ENCODE measurements around the gene PRTFDC1. TPM values are rescaled to one million over a fixed set of nuclear protein-coding genes. Genes with fewer than 3 reads are reported as not detected.
"Not testable (repeated sequence)": the region's sequence is repeated elsewhere in the genome, so short reads cannot be mapped to it uniquely, and the experiment has no call there.

Gene PRTFDC1
- total RNA-seq, 2 experiments from 2014 or later: 1.4 to 1.7 TPM

GRCh38 chr10:24849051-24849450, 103.4 kb downstream of the PRTFDC1 start:
- Mint-ChIP-seq H3K4me1 (peaks cover 5% of the 10 kb centered on the region), H3K9me3 (no peaks in the 10 kb centered on the region), H3K36me3 (ENCODE audit: low read depth) (no peaks in the 10 kb centered on the region), H3K4me3 (no peak overlapping the region), H3K27ac (no peak overlapping the region), H3K27me3 (peaks cover 2% of the 10 kb centered on the region)
- ChIA-PET POLR2A (no interaction called here), CTCF (interaction anchor here (1.8 kb wide), 1 partner anchor 232 kb away, joined by 8 read pairs; no protein-coding TSS in a partner anchor)
- DNase-seq: no peak

GRCh38 chr10:24848195-24848594, 104.2 kb downstream of the PRTFDC1 start:
- Mint-ChIP-seq H3K9me3 (no peaks in the 10 kb centered on the region), H3K36me3 (ENCODE audit: low read depth) (no peaks in the 10 kb centered on the region), H3K4me3 (no peak overlapping the region), H3K4me1 (peaks cover 5% of the 10 kb centered on the region), H3K27me3 (peaks cover 2% of the 10 kb centered on the region), H3K27ac (no peak overlapping the region)
- CTCF ChIA-PET: interaction anchor here (1.8 kb wide), 1 partner anchor 231 kb away, joined by 8 read pairs; no protein-coding TSS in a partner anchor
- POLR2A ChIA-PET: no interaction called here
- no peak for DNase-seq

DNA sequence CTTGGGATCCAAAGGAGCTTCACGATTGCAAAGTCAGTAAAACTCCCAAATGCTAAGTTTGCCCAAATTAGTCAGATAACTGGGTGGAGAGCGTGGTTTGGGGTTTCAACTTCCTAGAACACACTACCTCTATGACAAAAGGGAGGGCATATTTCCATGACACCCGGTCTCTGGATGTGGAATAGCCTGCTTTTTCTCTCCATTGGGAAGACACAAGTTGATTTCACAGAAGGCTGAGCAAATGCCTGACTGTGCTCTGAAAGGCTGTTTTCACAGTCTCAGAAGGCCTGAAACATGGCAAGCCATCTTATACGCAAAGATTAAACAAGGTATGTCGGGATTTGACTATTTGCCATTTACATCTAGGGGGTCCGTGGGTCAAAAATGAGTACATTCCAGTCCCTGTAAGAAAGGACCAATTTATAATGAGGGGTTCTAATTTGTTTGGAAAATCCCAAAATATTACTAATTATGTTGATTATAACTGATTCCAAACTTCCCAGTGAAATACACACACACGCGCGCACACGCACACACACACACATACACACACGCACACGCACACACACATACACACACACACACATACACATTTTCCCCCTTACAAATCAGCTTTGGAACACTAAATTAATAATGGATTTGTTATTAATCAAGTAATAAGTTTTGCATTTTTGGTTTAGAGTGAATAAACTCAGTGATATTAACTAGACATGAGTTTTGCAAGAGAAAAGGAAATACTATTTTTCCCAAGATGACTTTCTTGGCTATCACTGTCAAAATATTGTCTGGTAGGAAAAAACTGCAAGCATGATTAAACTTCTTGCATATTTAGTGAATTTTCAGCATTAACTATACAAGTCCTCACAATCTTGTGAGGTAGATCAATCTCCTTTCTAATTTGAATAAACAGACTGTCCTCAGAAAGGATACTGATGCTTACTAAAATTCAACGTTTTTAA, 105.0 kb downstream of the PRTFDC1 start:
- Mint-ChIP-seq H3K27ac (no peak overlapping the region), H3K9me3 (no peaks in the 10 kb centered on the region), H3K4me1 (peaks cover 5% of the 10 kb centered on the region), H3K27me3 (peaks cover 2% of the 10 kb centered on the region), H3K4me3 (no peak overlapping the region), H3K36me3 (ENCODE audit: low read depth) (no peaks in the 10 kb centered on the region)
- ChIA-PET CTCF (no interaction called here), POLR2A (no interaction called here)
- DNase-seq: no peak

DNA sequence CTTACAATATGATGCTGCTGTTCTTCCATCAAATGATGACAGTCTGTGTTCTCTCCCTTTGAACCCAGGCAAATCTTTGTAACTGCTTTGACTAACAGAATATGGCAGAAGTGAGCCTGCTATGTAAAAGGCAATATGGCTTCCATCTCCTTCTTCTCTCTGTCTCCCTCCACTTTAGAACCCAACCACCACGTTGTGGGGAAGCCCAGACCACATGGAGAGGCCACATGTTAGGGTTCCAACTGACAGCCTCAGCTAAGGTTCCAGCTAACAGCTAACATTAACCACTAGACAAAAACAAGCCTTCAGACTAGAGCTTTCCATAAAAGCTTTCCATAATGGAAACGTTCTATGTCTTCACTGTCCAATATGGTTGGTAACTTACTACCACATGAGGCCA, 107.7 kb downstream of the PRTFDC1 start:
- ChIA-PET CTCF (no interaction called here), POLR2A (no interaction called here)
- Mint-ChIP-seq H3K4me1 (peaks cover 2% of the 10 kb centered on the region), H3K36me3 (ENCODE audit: low read depth) (no peaks in the 10 kb centered on the region), H3K27ac (no peak overlapping the region), H3K9me3 (no peaks in the 10 kb centered on the region), H3K27me3 (no peaks in the 10 kb centered on the region), H3K4me3 (no peak overlapping the region)
- DNase-seq: no peak

GRCh38 chr10:24843256-24843655, 109.2 kb downstream of the PRTFDC1 start:
- no peak for DNase-seq
- Mint-ChIP-seq H3K27ac (no peak overlapping the region), H3K36me3 (ENCODE audit: low read depth) (no peaks in the 10 kb centered on the region), H3K4me3 (no peak overlapping the region), H3K4me1 (peaks cover 2% of the 10 kb centered on the region), H3K27me3 (no peaks in the 10 kb centered on the region), H3K9me3 (no peaks in the 10 kb centered on the region)
- ChIA-PET POLR2A (no interaction called here), CTCF (no interaction called here)

- Mint-ChIP-seq H3K4me3 (no peak overlapping the region), H3K4me1 (peaks cover 2% of the 10 kb centered on the region), H3K36me3 (ENCODE audit: low read depth) (no peaks in the 10 kb centered on the region), H3K27me3 (no peaks in the 10 kb centered on the region), H3K9me3 (no peaks in the 10 kb centered on the region), H3K27ac (no peak overlapping the region)
- DNase-seq: no peak
- CTCF ChIA-PET: no interaction called here
- POLR2A ChIA-PET: no interaction called here
Observed at GRCh38 chr10:24842856-24843255, 109.5 kb downstream of the PRTFDC1 start.

GRCh38 chr10:24841530-24841929, 110.9 kb downstream of the PRTFDC1 start:
- CTCF ChIA-PET: no interaction called here
- Mint-ChIP-seq H3K27ac (no peak overlapping the region), H3K36me3 (ENCODE audit: low read depth) (no peaks in the 10 kb centered on the region), H3K9me3 (no peaks in the 10 kb centered on the region), H3K4me1 (no peaks in the 10 kb centered on the region), H3K27me3 (no peaks in the 10 kb centered on the region), H3K4me3 (no peak overlapping the region)
- DNase-seq: no peak
- POLR2A ChIA-PET: no interaction called here

- Mint-ChIP-seq H3K9me3 (no peaks in the 10 kb centered on the region), H3K27me3 (no peaks in the 10 kb centered on the region), H3K4me3 (no peak overlapping the region), H3K27ac (no peak overlapping the region), H3K4me1 (no peaks in the 10 kb centered on the region), H3K36me3 (ENCODE audit: low read depth) (no peaks in the 10 kb centered on the region)
- DNase-seq: no peak
- ChIA-PET CTCF (no interaction called here), POLR2A (no interaction called here)
Observed at GRCh38 chr10:24840784-24841183, 111.6 kb downstream of the PRTFDC1 start.

GRCh38 chr10:24837781-24838180, 114.6 kb downstream of the PRTFDC1 start:
- POLR2A ChIA-PET, H3K27ac Mint-ChIP-seq, CTCF ChIA-PET: not testable (repeated sequence)

DNA sequence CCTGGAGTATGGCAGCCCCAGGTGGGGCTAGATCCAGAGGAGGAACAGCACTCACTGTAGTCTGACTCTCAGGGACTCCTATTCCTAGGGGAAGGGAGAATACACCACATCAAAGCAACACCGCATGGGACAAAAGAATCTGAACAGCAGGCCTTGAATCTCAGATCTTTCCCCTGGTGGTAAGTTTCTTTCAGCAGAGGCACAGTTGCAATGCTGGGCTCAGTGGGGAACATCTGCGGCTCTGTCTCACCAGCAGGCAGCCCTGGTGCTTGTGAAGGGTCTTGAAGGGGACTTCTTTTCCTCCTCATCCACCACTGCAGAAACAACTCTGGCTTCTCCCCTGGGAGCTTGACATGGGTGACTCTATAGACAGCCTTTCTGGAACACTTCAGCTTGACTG, 117.5 kb downstream of the PRTFDC1 start:
- no peaks in the 10 kb centered on the region for H3K4me1 Mint-ChIP-seq
- no peak overlapping the region for H3K4me3 Mint-ChIP-seq
- POLR2A ChIA-PET: no interaction called here
- no peak overlapping the region for H3K27ac Mint-ChIP-seq
- no peaks in the 10 kb centered on the region for H3K27me3 Mint-ChIP-seq
- CTCF ChIA-PET: no interaction called here
- no peak for DNase-seq
- H3K36me3 Mint-ChIP-seq (ENCODE audit: low read depth): peaks cover 2% of the 10 kb centered on the region
- H3K9me3 Mint-ChIP-seq: peaks cover 4% of the 10 kb centered on the region

More at GRCh38 chr10:24837781-24838180, 114.6 kb downstream of the PRTFDC1 start:
- DNase-seq; H3K4me1 Mint-ChIP-seq; H3K4me3 Mint-ChIP-seq; H3K36me3 Mint-ChIP-seq (ENCODE audit: low read depth); H3K9me3 Mint-ChIP-seq; H3K27me3 Mint-ChIP-seq: not testable (repeated sequence)

DNA sequence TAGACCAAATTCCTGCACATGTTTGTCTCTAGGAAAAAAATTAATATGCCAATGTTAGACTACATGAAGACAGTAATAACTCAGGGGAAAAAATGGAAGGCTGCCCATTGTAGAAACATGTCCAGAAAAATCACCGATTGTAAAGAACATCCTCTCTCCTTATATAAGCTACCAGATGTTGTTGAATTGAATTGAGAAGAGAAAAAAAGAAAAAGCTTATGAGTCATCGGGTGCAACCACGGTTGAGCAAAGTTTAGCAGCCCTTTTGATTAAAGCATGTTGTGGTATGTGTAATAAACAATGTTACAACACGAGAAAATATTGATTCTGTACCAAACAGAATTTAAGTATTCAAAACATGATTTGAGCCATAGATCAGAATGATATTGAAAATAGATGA, 126.4 kb downstream of the PRTFDC1 start:
- Mint-ChIP-seq H3K9me3 (no peaks in the 10 kb centered on the region), H3K27me3 (no peaks in the 10 kb centered on the region), H3K4me3 (peak overlapping the region; percentile 40), H3K27ac (no peak overlapping the region), H3K36me3 (ENCODE audit: low read depth) (peaks cover 3% of the 10 kb centered on the region), H3K4me1 (peaks cover 24% of the 10 kb centered on the region)
- CTCF ChIA-PET: no interaction called here
- POLR2A ChIA-PET: no interaction called here
- no peak for DNase-seq

DNA sequence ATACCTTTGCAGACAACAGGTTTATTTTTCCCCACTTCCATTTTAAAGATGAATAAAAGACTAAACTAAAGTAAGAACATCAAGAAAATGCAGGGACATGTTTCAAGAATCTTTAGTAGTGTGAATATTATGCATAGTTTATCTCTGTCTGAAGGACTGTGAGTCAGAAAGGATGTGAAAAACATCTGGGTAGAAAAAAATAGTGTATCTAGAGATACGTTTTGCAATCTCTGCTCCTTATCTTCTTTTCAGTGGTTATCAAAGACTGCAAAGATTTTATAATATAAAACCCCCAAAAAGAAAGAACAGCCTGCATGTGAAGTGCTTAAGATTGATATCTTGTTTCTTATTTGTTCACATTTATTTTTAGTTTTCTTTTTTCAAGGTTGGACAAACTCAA, 126.9 kb downstream of the PRTFDC1 start:
- Mint-ChIP-seq H3K4me3 (no peak overlapping the region), H3K4me1 (peaks cover 24% of the 10 kb centered on the region), H3K9me3 (no peaks in the 10 kb centered on the region), H3K27ac (peak overlapping the region; percentile 15), H3K27me3 (no peaks in the 10 kb centered on the region), H3K36me3 (ENCODE audit: low read depth) (peaks cover 3% of the 10 kb centered on the region)
- DNase-seq: no peak
- ChIA-PET POLR2A (no interaction called here), CTCF (no interaction called here)

DNA sequence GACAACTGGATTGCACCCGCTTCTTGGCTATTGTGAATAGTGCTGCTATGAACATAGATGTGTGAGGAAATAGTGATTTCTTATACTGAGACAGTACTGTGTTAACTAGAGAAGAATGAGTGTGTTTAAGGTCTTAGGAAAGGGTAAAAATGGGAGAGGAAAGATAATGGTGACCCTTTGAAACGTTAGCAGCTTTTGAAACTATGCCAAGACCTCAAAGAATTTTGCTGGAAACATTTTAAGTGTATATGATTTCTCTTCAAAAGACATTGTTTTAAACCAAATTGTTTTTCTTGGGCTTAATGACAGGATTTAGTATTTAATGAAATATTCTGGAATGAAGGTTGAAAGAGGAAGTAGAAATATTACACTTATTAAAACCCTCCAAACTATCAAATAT, 127.9 kb downstream of the PRTFDC1 start:
- ChIA-PET CTCF (interaction anchor here (0.6 to 0.7 kb wide), 2 partner anchors 56 to 147 kb away, joined by 3 read pairs; no protein-coding TSS in a partner anchor), POLR2A (no interaction called here)
- H3K9me3 Mint-ChIP-seq: no peaks in the 10 kb centered on the region
- H3K4me1 Mint-ChIP-seq: peaks cover 24% of the 10 kb centered on the region
- peaks cover 3% of the 10 kb centered on the region for H3K36me3 Mint-ChIP-seq (ENCODE audit: low read depth)
- no peaks in the 10 kb centered on the region for H3K27me3 Mint-ChIP-seq
- H3K4me3 Mint-ChIP-seq: no peak overlapping the region
- H3K27ac Mint-ChIP-seq: no peak overlapping the region
- no peak for DNase-seq

GRCh38 chr10:24824124-24824523, 128.3 kb downstream of the PRTFDC1 start:
- no peak for DNase-seq
- CTCF ChIA-PET: interaction anchor here (0.6 kb wide), 1 partner anchor 147 kb away, joined by 3 read pairs; no protein-coding TSS in a partner anchor
- Mint-ChIP-seq H3K27ac (no peak overlapping the region), H3K4me1 (peaks cover 24% of the 10 kb centered on the region), H3K4me3 (no peak overlapping the region), H3K9me3 (no peaks in the 10 kb centered on the region), H3K27me3 (no peaks in the 10 kb centered on the region), H3K36me3 (ENCODE audit: low read depth) (peaks cover 3% of the 10 kb centered on the region)
- POLR2A ChIA-PET: no interaction called here
